Esophagus (tissue), 2 donors: ENCODE data around the gene ANKS4B. TPM values are rescaled to one million over a fixed set of nuclear protein-coding genes. Genes with fewer than 3 reads are reported as not detected.

Experiments used
- H3K27ac ChIP-seq, 2 donors: one replicate each; pipeline ENCODE4 v1.5.1; 2013; ENCODE audit warnings: low read depth in 2 of 2, mild to moderate bottlenecking in 2 of 2, inconsistent platforms in 1 of 2, low read length in 1 of 2, moderate library complexity in 1 of 2
- H3K27me3 ChIP-seq, 2 donors: one replicate each; pipeline ENCODE4 v1.6.1; 2013; ENCODE audit warnings: low read length in 2 of 2, control low read depth in 1 of 2, mild to moderate bottlenecking in 1 of 2; ENCODE audit not compliant: insufficient read depth in 2 of 2, control insufficient read depth in 1 of 2
- H3K36me3 ChIP-seq, 2 donors: one replicate each; pipeline ENCODE4 v1.6.1; 2013; ENCODE audit warnings: low read length in 1 of 2; ENCODE audit not compliant: control insufficient read depth in 2 of 2, insufficient read depth in 2 of 2
- H3K4me1 ChIP-seq, 2 donors: one replicate each; pipeline ENCODE4 v1.6.1; 2013; ENCODE audit warnings: low read length in 1 of 2; ENCODE audit not compliant: control insufficient read depth in 2 of 2, insufficient read depth in 2 of 2
- H3K4me3 ChIP-seq, 2 donors: one replicate each; pipeline ENCODE4 v1.5.1; 2013; ENCODE audit warnings: low read length in 2 of 2, mild to moderate bottlenecking in 2 of 2, low read depth in 1 of 2, moderate library complexity in 1 of 2
- H3K9me3 ChIP-seq, 2 donors: one replicate each; pipeline ENCODE4 v1.6.1; 2013; ENCODE audit warnings: mild to moderate bottlenecking in 2 of 2, low read depth in 1 of 2, low read length in 1 of 2, moderate library complexity in 1 of 2; ENCODE audit not compliant: control insufficient read depth in 2 of 2, insufficient read depth in 1 of 2
- WGBS, 2 donors: extraction: QIAGEN DNeasy Blood & Tissue Kit; methylation state at CpG; one replicate each; pipeline ENCODE4 v1.1.7; 2013; 5-methylcytosine and 5-hydroxymethylcytosine counted together
- polyA plus RNA-seq, 2 donors: library from polyadenylated mRNA; stranded (reverse); fragments of 200-250 nt; gene quantifications; one replicate each; pipeline ENCODE4 v1.2.3, GENCODE V29; 2013
- donor health status: healthy with polysubstance abuse.
- donor health status: Bipolar disorder and iron deficiency.

ANKS4B gene
- polyA plus RNA-seq, 2 donors: not detected

GRCh38 chr16:21211486-21211885 is 22.0 kb upstream of the ANKS4B start, which contains the start of gene ZP2:
Gene ZP2, minus strand, starts transcription at chr16:21211574. Its CDS starts 27 bp downstream, at chr16:21211547.
- Histone ChIP-seq H3K9me3 (no peaks in the 10 kb centered on the region), H3K4me3 (no peak within 1 kb of the TSS), H3K27ac (no peak within 1 kb of the TSS), H3K27me3 (no peaks in the 10 kb centered on the region), H3K4me1 (no peaks in the 10 kb centered on the region), H3K36me3 (no peaks in the 10 kb centered on the region)
- WGBS, 2 donors: 70 to 74% methylated on average over 5 of the region's 5 CpGs

- H3K36me3 ChIP-seq: no peaks in the 10 kb centered on the region
- WGBS, 2 donors: 77 to 78% methylated on average over 4 of the region's 4 CpGs
- H3K9me3 ChIP-seq: no peaks in the 10 kb centered on the region
- no peaks in the 10 kb centered on the region for H3K4me1 ChIP-seq
- no peaks in the 10 kb centered on the region for H3K27me3 ChIP-seq
- no peak overlapping the region for H3K27ac ChIP-seq
- no peak overlapping the region for H3K4me3 ChIP-seq
Measured at GRCh38 chr16:21214086-21214485, 19.4 kb upstream of the ANKS4B start.

- 65 to 73% methylated on average over 2 of the region's 2 CpGs for WGBS, 2 donors
- H3K4me1 ChIP-seq: no peaks in the 10 kb centered on the region
- no peaks in the 10 kb centered on the region for H3K27me3 ChIP-seq
- no peak overlapping the region for H3K4me3 ChIP-seq
- no peak overlapping the region for H3K27ac ChIP-seq
- no peaks in the 10 kb centered on the region for H3K9me3 ChIP-seq
- no peaks in the 10 kb centered on the region for H3K36me3 ChIP-seq
Measured at GRCh38 chr16:21217121-21217520, 16.4 kb upstream of the ANKS4B start.

GRCh38 chr16:21218153-21218552 is 15.3 kb upstream of the ANKS4B start:
- Histone ChIP-seq H3K27me3 (no peaks in the 10 kb centered on the region), H3K4me3 (no peak overlapping the region), H3K36me3 (no peaks in the 10 kb centered on the region), H3K9me3 (no peaks in the 10 kb centered on the region), H3K4me1 (no peaks in the 10 kb centered on the region), H3K27ac (no peak overlapping the region)
- WGBS, 2 donors: 48 to 50% methylated on average over 7 of the region's 7 CpGs

GRCh38 chr16:21219551-21219950 is 13.9 kb upstream of the ANKS4B start:
- H3K4me3 ChIP-seq: no peak overlapping the region
- H3K36me3 ChIP-seq: no peaks in the 10 kb centered on the region
- H3K4me1 ChIP-seq: no peaks in the 10 kb centered on the region
- WGBS, 2 donors: 93 to 96% methylated on average over 2 of the region's 2 CpGs
- no peak overlapping the region for H3K27ac ChIP-seq
- no peaks in the 10 kb centered on the region for H3K9me3 ChIP-seq
- H3K27me3 ChIP-seq: peaks cover 0 to 3% of the 10 kb centered on the region in 2 donors

GRCh38 chr16:21222495-21223337 is 10.8 kb upstream of the ANKS4B start:
- no peak overlapping the region for H3K4me3 ChIP-seq
- no peaks in the 10 kb centered on the region for H3K4me1 ChIP-seq
- peaks cover 0 to 3% of the 10 kb centered on the region in 2 donors for H3K27me3 ChIP-seq
- WGBS, 2 donors: 66 to 72% methylated on average over 4 of the region's 4 CpGs
- H3K9me3 ChIP-seq: no peaks in the 10 kb centered on the region
- no peak overlapping the region for H3K27ac ChIP-seq
- no peaks in the 10 kb centered on the region for H3K36me3 ChIP-seq

GRCh38 chr16:21223787-21224186 is 9.7 kb upstream of the ANKS4B start:
- Histone ChIP-seq H3K27ac (no peak overlapping the region), H3K9me3 (no peaks in the 10 kb centered on the region), H3K4me3 (no peak overlapping the region), H3K4me1 (no peaks in the 10 kb centered on the region), H3K36me3 (no peaks in the 10 kb centered on the region), H3K27me3 (peaks cover 0 to 3% of the 10 kb centered on the region in 2 donors)
- WGBS, 2 donors: 68 to 82% methylated on average over 9 of the region's 9 CpGs

- Histone ChIP-seq H3K9me3 (no peaks in the 10 kb centered on the region), H3K27ac (no peak overlapping the region), H3K36me3 (no peaks in the 10 kb centered on the region), H3K4me1 (no peaks in the 10 kb centered on the region), H3K27me3 (peaks cover 0 to 3% of the 10 kb centered on the region in 2 donors), H3K4me3 (no peak overlapping the region)
- 65% methylated on average over 2 of the region's 2 CpGs for WGBS, 2 donors
Measured at GRCh38 chr16:21224800-21225199, 8.7 kb upstream of the ANKS4B start.

GRCh38 chr16:21226749-21227148 is 6.8 kb upstream of the ANKS4B start:
- no peaks in the 10 kb centered on the region for H3K4me1 ChIP-seq
- no peaks in the 10 kb centered on the region for H3K36me3 ChIP-seq
- H3K27ac ChIP-seq: no peak overlapping the region
- H3K27me3 ChIP-seq: peaks cover 0 to 3% of the 10 kb centered on the region in 2 donors
- H3K9me3 ChIP-seq: no peaks in the 10 kb centered on the region
- no peak overlapping the region for H3K4me3 ChIP-seq

GRCh38 chr16:21227866-21228265 is 5.6 kb upstream of the ANKS4B start:
- Histone ChIP-seq H3K36me3 (no peaks in the 10 kb centered on the region), H3K4me3 (no peak overlapping the region), H3K9me3 (no peaks in the 10 kb centered on the region), H3K27me3 (peaks cover 3 to 5% of the 10 kb centered on the region in 2 donors), H3K27ac (no peak overlapping the region), H3K4me1 (no peaks in the 10 kb centered on the region)
